ENCODE results near the gene LRRC49.
"Not testable (repeated sequence)": the region's sequence is repeated elsewhere in the genome, so short reads cannot be mapped to it uniquely, and the experiment has no call there.

The LRRC49 gene

DNA sequence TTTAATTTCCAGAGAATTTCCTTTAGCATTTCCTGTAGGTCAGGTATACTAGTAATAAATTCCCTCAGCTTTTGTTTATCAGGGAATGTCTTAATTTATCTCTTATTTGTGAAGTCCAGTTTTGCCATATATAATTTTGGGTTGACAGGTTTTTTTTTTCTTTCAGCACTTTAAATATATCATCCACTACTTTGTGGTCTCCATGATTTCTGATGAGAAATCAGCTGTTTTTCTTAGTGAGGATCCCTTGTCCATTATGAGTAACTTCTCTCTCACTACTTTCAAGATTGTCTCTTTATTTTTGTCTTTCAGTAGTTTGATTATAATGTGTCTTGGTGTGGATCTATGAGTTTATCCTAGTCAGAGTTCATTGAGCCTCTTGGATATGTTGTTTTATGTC, 105.7 kb downstream of the LRRC49 start:
- in situ Hi-C loops (cut with HindIII; ENCODE audit: low pct_unique_long_range_greater_than_20kb, low sequenced_read_pairs), result no loop called here
- no peak for DNase-seq (ENCODE audit: low read depth in 1 of 2, low spot score in 1 of 2)
- no peak for TF ChIP-seq JUND (IDR thresholded peaks at IDR 0.05; ENCODE audit: low read depth)

- no peak for DNase-seq (ENCODE audit: low read depth in 1 of 2, low spot score in 1 of 2)
- in situ Hi-C loops (cut with HindIII; ENCODE audit: low pct_unique_long_range_greater_than_20kb, low sequenced_read_pairs), result no loop called here
- TF ChIP-seq JUND (IDR thresholded peaks at IDR 0.05; ENCODE audit: low read depth), result no peak
These were observed 109.7 kb downstream of the LRRC49 start for GRCh38 chr15:71002316-71002715.

- DNase-seq (ENCODE audit: low read depth in 1 of 2, low spot score in 1 of 2), result no peak
- TF ChIP-seq JUND (IDR thresholded peaks at IDR 0.05; ENCODE audit: low read depth), result no peak
- in situ Hi-C loops (cut with HindIII; ENCODE audit: low pct_unique_long_range_greater_than_20kb, low sequenced_read_pairs), result no loop called here
These were observed 110.7 kb downstream of the LRRC49 start for GRCh38 chr15:71003319-71003718.

- in situ Hi-C loops (cut with HindIII; ENCODE audit: low pct_unique_long_range_greater_than_20kb, low sequenced_read_pairs); DNase-seq (ENCODE audit: low read depth in 1 of 2, low spot score in 1 of 2): not testable (repeated sequence)
These were observed 111.9 kb downstream of the LRRC49 start for GRCh38 chr15:71004506-71004905.

DNA sequence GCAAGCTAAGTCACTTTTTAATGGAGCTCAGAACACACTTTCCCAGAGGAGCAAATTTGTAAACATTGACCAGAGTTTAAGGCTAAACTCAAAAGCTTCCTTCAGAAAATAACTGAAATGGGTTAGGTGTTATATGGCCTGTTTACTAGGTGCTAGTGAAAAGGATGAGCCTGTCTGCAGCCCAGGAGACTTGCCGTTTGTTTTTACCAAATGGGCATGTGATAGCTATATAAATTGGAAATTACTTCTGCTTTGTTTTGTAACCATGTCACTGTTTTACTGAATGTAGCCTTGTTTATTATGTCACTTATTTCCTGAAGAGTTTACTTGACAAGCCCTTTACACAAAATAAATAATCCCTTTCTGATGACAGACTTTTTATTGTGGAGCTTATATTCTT, 113.3 kb downstream of the LRRC49 start:
- TF ChIP-seq JUND (IDR thresholded peaks at IDR 0.05; ENCODE audit: low read depth), result no peak
- no peak for DNase-seq (ENCODE audit: low read depth in 1 of 2, low spot score in 1 of 2)
- in situ Hi-C loops (cut with HindIII; ENCODE audit: low pct_unique_long_range_greater_than_20kb, low sequenced_read_pairs), result no loop called here

- TF ChIP-seq JUND (IDR thresholded peaks at IDR 0.05; ENCODE audit: low read depth), result no peak
- in situ Hi-C loops (cut with HindIII; ENCODE audit: low pct_unique_long_range_greater_than_20kb, low sequenced_read_pairs), result no loop called here
These were observed 115.7 kb downstream of the LRRC49 start for GRCh38 chr15:71008250-71008870.

GRCh38 chr15:71010472-71010871, 117.8 kb downstream of the LRRC49 start:
- in situ Hi-C loops (cut with HindIII; ENCODE audit: low pct_unique_long_range_greater_than_20kb, low sequenced_read_pairs), result no loop called here
- no peak for DNase-seq (ENCODE audit: low read depth in 1 of 2, low spot score in 1 of 2)
- no peak for TF ChIP-seq JUND (IDR thresholded peaks at IDR 0.05; ENCODE audit: low read depth)

More at GRCh38 chr15:71008250-71008870, 115.7 kb downstream of the LRRC49 start:
- no peak for DNase-seq (ENCODE audit: low read depth in 1 of 2, low spot score in 1 of 2)

- in situ Hi-C loops (cut with HindIII; ENCODE audit: low pct_unique_long_range_greater_than_20kb, low sequenced_read_pairs), result no loop called here
These were observed 118.4 kb downstream of the LRRC49 start for GRCh38 chr15:71010997-71011396.

GRCh38 chr15:71011503-71012155, 119.0 kb downstream of the LRRC49 start:
- in situ Hi-C loops (cut with HindIII; ENCODE audit: low pct_unique_long_range_greater_than_20kb, low sequenced_read_pairs), result no loop called here
- TF ChIP-seq JUND (IDR thresholded peaks at IDR 0.05; ENCODE audit: low read depth), result no peak
- DNase-seq (ENCODE audit: low read depth in 1 of 2, low spot score in 1 of 2), result peak; percentile 33 to 83

More at GRCh38 chr15:71010997-71011396, 118.4 kb downstream of the LRRC49 start:
- no peak for DNase-seq (ENCODE audit: low read depth in 1 of 2, low spot score in 1 of 2)
- TF ChIP-seq JUND (IDR thresholded peaks at IDR 0.05; ENCODE audit: low read depth), result no peak

DNA sequence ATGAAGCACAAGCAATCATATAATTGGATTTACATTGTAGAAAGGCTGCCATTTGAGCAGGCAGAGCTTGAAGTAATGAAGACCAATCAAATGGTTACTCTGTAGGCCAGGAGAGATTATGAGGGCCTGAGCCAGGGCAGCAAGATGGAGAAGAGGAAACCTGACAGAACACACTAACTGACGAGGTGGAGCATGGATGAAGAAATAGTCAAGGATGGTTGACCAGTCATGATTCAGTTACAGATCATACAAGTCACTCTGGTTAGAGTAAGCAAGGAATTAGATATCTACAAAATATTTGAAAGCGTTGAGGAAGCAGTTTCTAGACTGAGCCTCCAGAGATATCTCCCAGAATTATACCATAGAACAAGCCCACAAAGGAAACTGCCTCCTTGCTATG, 120.8 kb downstream of the LRRC49 start:
- no peak for DNase-seq (ENCODE audit: low read depth in 1 of 2, low spot score in 1 of 2)
- no peak for TF ChIP-seq JUND (IDR thresholded peaks at IDR 0.05; ENCODE audit: low read depth)
- in situ Hi-C loops (cut with HindIII; ENCODE audit: low pct_unique_long_range_greater_than_20kb, low sequenced_read_pairs), result no loop called here

DNA sequence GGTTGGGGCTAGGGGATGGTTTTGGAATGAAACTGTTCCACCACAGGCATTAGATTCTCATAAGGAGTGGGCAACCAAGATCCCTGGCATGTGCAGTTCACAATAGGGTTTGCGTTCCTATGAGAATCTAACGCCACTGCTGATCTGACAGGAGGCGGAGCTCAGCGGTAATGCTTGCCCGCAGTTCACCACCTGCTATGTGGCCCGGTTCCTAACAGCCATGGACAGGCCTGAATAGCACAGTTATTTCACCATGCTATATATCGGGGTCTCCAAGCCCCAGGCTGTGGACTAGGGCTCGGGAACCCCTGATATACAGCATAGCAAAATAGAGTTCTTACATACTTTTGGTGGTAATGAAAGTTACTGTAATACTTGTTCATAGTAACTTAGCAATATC, 122.7 kb downstream of the LRRC49 start:
- in situ Hi-C loops (cut with HindIII; ENCODE audit: low pct_unique_long_range_greater_than_20kb, low sequenced_read_pairs), result no loop called here
- TF ChIP-seq JUND (IDR thresholded peaks at IDR 0.05; ENCODE audit: low read depth), result no peak

GRCh38 chr15:71031232-71031631, 138.6 kb downstream of the LRRC49 start:
- in situ Hi-C loops (cut with HindIII; ENCODE audit: low pct_unique_long_range_greater_than_20kb, low sequenced_read_pairs); DNase-seq (ENCODE audit: low read depth in 1 of 2, low spot score in 1 of 2): not testable (repeated sequence)

More for the DNA sequence above, 122.7 kb downstream of the LRRC49 start:
- no peak for DNase-seq (ENCODE audit: low read depth in 1 of 2, low spot score in 1 of 2)

DNA sequence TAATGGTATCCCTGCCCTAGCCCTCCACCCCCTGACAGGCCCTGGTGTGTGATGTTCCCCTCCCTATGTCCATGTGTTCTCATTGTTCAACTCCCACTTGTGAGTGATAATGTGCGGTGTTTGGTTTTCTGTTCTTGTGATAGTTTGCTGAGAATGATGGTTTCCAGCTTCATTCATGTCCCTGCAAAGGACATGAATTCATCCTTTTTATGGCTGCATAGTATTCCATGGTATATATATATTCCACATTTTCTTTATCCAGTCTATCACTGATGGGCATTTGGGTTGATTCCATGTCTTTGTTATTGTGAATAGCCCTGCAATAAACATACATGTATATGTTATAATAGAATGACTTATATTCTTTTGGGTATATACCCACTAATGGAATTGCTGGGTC, 142.9 kb downstream of the LRRC49 start:
- in situ Hi-C loops (cut with HindIII; ENCODE audit: low pct_unique_long_range_greater_than_20kb, low sequenced_read_pairs); DNase-seq (ENCODE audit: low read depth in 1 of 2, low spot score in 1 of 2): not testable (repeated sequence)
